Forelimb muscle (tissue), 1 donor: ENCODE results near the gene FN1. TPM values are rescaled to one million over a fixed set of nuclear protein-coding genes. Genes with fewer than 3 reads are reported as not detected.
"Not testable (repeated sequence)": the region's sequence is repeated elsewhere in the genome, so short reads cannot be mapped to it uniquely, and the experiment has no call there.

Experiments
- DNase-seq: peaks from one replicate; pipeline ENCODE4 v3.0.0-alpha.2; 2013; ENCODE audit warnings: low read depth
- polyA plus RNA-seq: library from polyadenylated mRNA; unstranded; fragments of 120-200 nt; gene quantifications from one replicate; pipeline ENCODE4 v1.2.1, GENCODE V29; 2013; ENCODE audit not compliant: insufficient read length

FN1 gene
- polyA plus RNA-seq, 1 donor = 410 TPM

- no peak for DNase-seq
Measured at GRCh38 chr2:215365184-215365658, 70.6 kb downstream of the FN1 start.

GRCh38 chr2:215364157-215365155 lies 71.4 kb downstream of the FN1 start:
- DNase-seq = no peak

- no peak for DNase-seq
Measured at GRCh38 chr2:215363461-215364156, 72.3 kb downstream of the FN1 start.

- DNase-seq = no peak
Measured at GRCh38 chr2:215363039-215363438, 72.8 kb downstream of the FN1 start.

GRCh38 chr2:215362562-215362904 lies 73.3 kb downstream of the FN1 start:
- DNase-seq = no peak

- DNase-seq = no peak
Measured at GRCh38 chr2:215361876-215362561, 73.8 kb downstream of the FN1 start.

GRCh38 chr2:215361211-215361875 lies 74.5 kb downstream of the FN1 start:
- no peak for DNase-seq

GRCh38 chr2:215360596-215360995 lies 75.3 kb downstream of the FN1 start:
- no peak for DNase-seq

- not testable (repeated sequence) for DNase-seq
Measured at GRCh38 chr2:215360059-215360458, 75.8 kb downstream of the FN1 start.

- no peak for DNase-seq
Measured at GRCh38 chr2:215359576-215359922, 76.3 kb downstream of the FN1 start.

GRCh38 chr2:215358891-215359575 lies 76.8 kb downstream of the FN1 start:
- no peak for DNase-seq

- no peak for DNase-seq
Measured at GRCh38 chr2:215358312-215358845, 77.5 kb downstream of the FN1 start.

- no peak for DNase-seq
Measured at GRCh38 chr2:215357660-215358059, 78.2 kb downstream of the FN1 start.

GRCh38 chr2:215356948-215357461 lies 78.9 kb downstream of the FN1 start:
- no peak for DNase-seq

GRCh38 chr2:215356334-215356947 lies 79.4 kb downstream of the FN1 start:
- DNase-seq = no peak

GRCh38 chr2:215355801-215356200 lies 80.1 kb downstream of the FN1 start:
- no peak for DNase-seq

- DNase-seq = no peak
Measured at GRCh38 chr2:215354771-215355695, 80.8 kb downstream of the FN1 start.

- no peak for DNase-seq
Measured at GRCh38 chr2:215352602-215353001, 83.3 kb downstream of the FN1 start.

GRCh38 chr2:215347878-215348277 lies 88.0 kb downstream of the FN1 start:
- no peak for DNase-seq
